GM23338 (cell line): ENCODE measurements around the gene SPNS3. TPM values are rescaled to one million over a fixed set of nuclear protein-coding genes. Genes with fewer than 3 reads are reported as not detected.
A peak's percentile ranks its signal among the peaks of the same experiment; 100 is the strongest.

ENCODE experiments used
- ATAC-seq: fragments of 200-7000 bp; cut with Tn5 transposase; 3 replicates; pipeline ENCODE4 v1.9.1; 2020
- DNase-seq: peaks from one replicate; pipeline ENCODE4 v3.0.0-alpha.2; 2015; ENCODE audit warnings: low spot score
- H2AFZ ChIP-seq: fragments of 200-600 bp; sonication (generic); 2 replicates; pipeline ENCODE4 v1.8.0; 2016; ENCODE audit warnings: antibody characterized with exemption, mild to moderate bottlenecking, moderate library complexity
- H3F3A ChIP-seq: fragments of 200-600 bp; sonication (generic); replicated peaks from 2 replicates; pipeline ENCODE4 v1.8.0; 2017; ENCODE audit warnings: antibody characterized with exemption, mixed run types, low read depth
- H3K27ac ChIP-seq: fragments of 200-600 bp; sonication (generic); 2 replicates; pipeline ENCODE4 v1.6.1; 2016; ENCODE audit warnings: low read depth
- H3K27me3 ChIP-seq: fragments of 200-600 bp; sonication (generic); 2 replicates; pipeline ENCODE4 v1.8.0; 2016; ENCODE audit warnings: mild to moderate bottlenecking, mixed run types, moderate library complexity; ENCODE audit not compliant: insufficient read depth
- H3K36me3 ChIP-seq: fragments of 200-600 bp; sonication (generic); 2 replicates; pipeline ENCODE4 v1.8.0; 2016; ENCODE audit warnings: mild to moderate bottlenecking; ENCODE audit not compliant: insufficient read depth
- H3K4me1 ChIP-seq: fragments of 200-600 bp; sonication (generic); 2 replicates; pipeline ENCODE4 v1.8.0; 2016; ENCODE audit warnings: mild to moderate bottlenecking, moderate library complexity; ENCODE audit not compliant: insufficient read depth
- H3K4me2 ChIP-seq: fragments of 200-600 bp; sonication (generic); 2 replicates; pipeline ENCODE4 v1.7.1; 2017; ENCODE audit warnings: mixed run types
- H3K4me3 ChIP-seq: fragments of 200-600 bp; sonication (generic); 2 replicates; pipeline ENCODE4 v1.6.1; 2016; ENCODE audit warnings: mixed run types
- H3K79me2 ChIP-seq: fragments of 200-600 bp; sonication (generic); replicated peaks from 2 replicates; pipeline ENCODE4 v1.8.0; 2017; ENCODE audit warnings: mild to moderate bottlenecking; ENCODE audit not compliant: insufficient read depth
- H3K9me2 ChIP-seq: fragments of 200-600 bp; sonication (generic); 2 replicates; pipeline ENCODE4 v1.8.0; 2017; ENCODE audit not compliant: insufficient read depth
- H4K20me1 ChIP-seq: fragments of 200-600 bp; sonication (generic); replicated peaks from 2 replicates; pipeline ENCODE4 v1.8.0; 2017; ENCODE audit warnings: mild to moderate bottlenecking; ENCODE audit not compliant: insufficient read depth
- H3K27ac Mint-ChIP-seq: 2 replicates; pipeline ENCODE4 v1.8.0; 2020; ENCODE audit warnings: inconsistent platforms, mild to moderate bottlenecking, moderate library complexity, mixed read lengths
- H3K27me3 Mint-ChIP-seq: 3 replicates; pipeline ENCODE4 v1.8.0; 2022; ENCODE audit warnings: low read depth, mild to moderate bottlenecking, moderate library complexity, mixed read lengths, inconsistent platforms; ENCODE audit not compliant: insufficient read depth, poor library complexity
- H3K36me3 Mint-ChIP-seq: 3 replicates; pipeline ENCODE4 v1.8.0; 2021; ENCODE audit warnings: low read depth, mild to moderate bottlenecking, inconsistent platforms, moderate library complexity, mixed read lengths
- H3K4me1 Mint-ChIP-seq: 3 replicates; pipeline ENCODE4 v1.8.0; 2020; ENCODE audit warnings: mild to moderate bottlenecking, inconsistent platforms, mixed read lengths
- H3K4me3 Mint-ChIP-seq: 3 replicates; pipeline ENCODE4 v1.8.0; 2021; ENCODE audit warnings: moderate library complexity, mild to moderate bottlenecking, inconsistent platforms, mixed read lengths
- H3K9me3 Mint-ChIP-seq: 3 replicates; pipeline ENCODE4 v1.8.0; 2020; ENCODE audit warnings: moderate library complexity, mild to moderate bottlenecking, inconsistent platforms, mixed read lengths
- CREB1 ChIP-seq: fragments of 250-450 bp; sonication (Bioruptor Pico); IDR thresholded peaks from 2 replicates; pipeline ENCODE4 v1.5.0; 2020; ENCODE audit warnings: low read depth, mild to moderate bottlenecking, moderate library complexity
- EZH2phosphoT487 ChIP-seq: fragments of 200-600 bp; sonication (generic); IDR thresholded peaks from one replicate; pipeline ENCODE4 v1.8.1; 2018; ENCODE audit warnings: antibody characterized with exemption; ENCODE audit not compliant: unreplicated experiment
- POLR2AphosphoS5 ChIP-seq: IDR thresholded peaks from 2 replicates; pipeline ENCODE4 v1.6.1; 2016; ENCODE audit warnings: antibody characterized with exemption, low read depth
- ZNF331 ChIP-seq: fragments of 250-450 bp; sonication (Bioruptor Pico); IDR thresholded peaks from 2 replicates; pipeline ENCODE4 v1.5.0; 2020; ENCODE audit warnings: low read depth, mild to moderate bottlenecking, moderate library complexity
- polyA plus RNA-seq: library from polyadenylated mRNA; unstranded; fragments of >200 nt; fragmentation: Nextera tagmentation; extraction: Ambion mirVana; gene quantifications from 2 replicates; pipeline ENCODE4 v1.2.1, GENCODE V29; 2016
- total RNA-seq: library from RNA; depleted of rRNA; stranded (reverse); fragments of >200 nt; shearing (Covaris generic); gene quantifications from 2 replicates; pipeline ENCODE4 v1.2.3, GENCODE V29; 2014
- TF ChIP-seq, protein P1 (sequence below): IDR thresholded peaks from one replicate; pipeline ENCODE4 v1.6.1; 2018; ENCODE audit warnings: antibody characterized with exemption; ENCODE audit not compliant: unreplicated experiment
- TF ChIP-seq, protein P2 (sequence below), 2 experiments: fragments of 200-600 bp in 1 of 2; sonication (generic) in 1 of 2; conservative IDR thresholded peaks; 2 replicates each; pipeline versions ENCODE4 v1.5.1 to v1.6.1; 2016 to 2017; ENCODE audit warnings: antibody characterized with exemption in 2 of 2, low read depth in 2 of 2, mild to moderate bottlenecking in 2 of 2, moderate library complexity in 1 of 2
- TF ChIP-seq, protein P3 (sequence below): IDR thresholded peaks from 2 replicates; pipeline ENCODE4 v1.6.1; 2016; ENCODE audit warnings: antibody characterized with exemption

SPNS3 gene
- total and polyA plus RNA-seq, 2 experiments from 2014 or later, result not detected

DNA sequence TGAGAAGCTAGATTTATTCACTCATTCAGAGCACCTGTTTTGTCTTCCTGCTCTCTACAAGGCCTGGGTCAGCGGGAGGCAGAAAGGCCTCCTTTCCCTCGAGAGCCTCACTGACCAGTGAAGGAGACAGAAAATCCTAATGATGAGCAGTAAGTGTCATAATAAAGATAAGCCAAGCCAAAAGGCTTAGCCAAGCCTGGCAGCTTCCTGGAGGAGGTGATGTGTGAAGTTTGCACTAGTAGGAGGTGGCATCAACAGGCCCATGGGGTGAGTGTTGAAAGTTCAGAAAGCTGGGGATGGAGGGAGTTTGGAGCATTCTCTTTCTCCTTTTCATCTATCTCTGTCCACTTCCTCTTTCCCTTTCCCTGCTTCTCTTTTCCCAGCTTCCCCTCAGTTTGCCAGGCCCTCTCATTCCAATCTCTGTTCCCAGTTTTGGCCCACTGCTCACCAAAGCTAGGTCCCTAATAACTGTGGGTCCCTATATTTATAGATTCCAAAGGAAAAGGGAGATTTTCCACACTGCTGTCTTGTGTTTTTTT lies 16.5 kb upstream of the SPNS3 start:
- no peak for ATAC-seq
- Histone ChIP-seq H4K20me1 (no peaks in the 10 kb centered on the region), H3K4me3 (no peak overlapping the region), H3K27ac (no peak overlapping the region), H3K4me2 (no peak overlapping the region), H3F3A (peaks cover 3% of the 10 kb centered on the region; the same call in 1 of the 2 replicates), H3K79me2 (no peaks in the 10 kb centered on the region), H3K9me2 (no peaks in the 10 kb centered on the region), H2AFZ (no peak overlapping the region), H3K36me3 (no peaks in the 10 kb centered on the region), H3K27me3 (no peaks in the 10 kb centered on the region), H3K4me1 (peaks cover 6% of the 10 kb centered on the region; the same call in 1 of the 2 replicates)
- Mint-ChIP-seq H3K36me3 (no peaks in the 10 kb centered on the region), H3K9me3 (peaks cover 2% of the 10 kb centered on the region; the same call in 1 of the 3 replicates), H3K4me1 (peaks cover 4% of the 10 kb centered on the region; the same call in 2 of the 3 replicates), H3K27ac (no peak overlapping the region), H3K27me3 (peaks cover 11% of the 10 kb centered on the region), H3K4me3 (no peak overlapping the region)
- TF ChIP-seq POLR2AphosphoS5 (no peak), EZH2phosphoT487 (no peak), ZNF331 (CRISPR knock-in tag) (no peak)
- TF ChIP-seq, protein P1, sequence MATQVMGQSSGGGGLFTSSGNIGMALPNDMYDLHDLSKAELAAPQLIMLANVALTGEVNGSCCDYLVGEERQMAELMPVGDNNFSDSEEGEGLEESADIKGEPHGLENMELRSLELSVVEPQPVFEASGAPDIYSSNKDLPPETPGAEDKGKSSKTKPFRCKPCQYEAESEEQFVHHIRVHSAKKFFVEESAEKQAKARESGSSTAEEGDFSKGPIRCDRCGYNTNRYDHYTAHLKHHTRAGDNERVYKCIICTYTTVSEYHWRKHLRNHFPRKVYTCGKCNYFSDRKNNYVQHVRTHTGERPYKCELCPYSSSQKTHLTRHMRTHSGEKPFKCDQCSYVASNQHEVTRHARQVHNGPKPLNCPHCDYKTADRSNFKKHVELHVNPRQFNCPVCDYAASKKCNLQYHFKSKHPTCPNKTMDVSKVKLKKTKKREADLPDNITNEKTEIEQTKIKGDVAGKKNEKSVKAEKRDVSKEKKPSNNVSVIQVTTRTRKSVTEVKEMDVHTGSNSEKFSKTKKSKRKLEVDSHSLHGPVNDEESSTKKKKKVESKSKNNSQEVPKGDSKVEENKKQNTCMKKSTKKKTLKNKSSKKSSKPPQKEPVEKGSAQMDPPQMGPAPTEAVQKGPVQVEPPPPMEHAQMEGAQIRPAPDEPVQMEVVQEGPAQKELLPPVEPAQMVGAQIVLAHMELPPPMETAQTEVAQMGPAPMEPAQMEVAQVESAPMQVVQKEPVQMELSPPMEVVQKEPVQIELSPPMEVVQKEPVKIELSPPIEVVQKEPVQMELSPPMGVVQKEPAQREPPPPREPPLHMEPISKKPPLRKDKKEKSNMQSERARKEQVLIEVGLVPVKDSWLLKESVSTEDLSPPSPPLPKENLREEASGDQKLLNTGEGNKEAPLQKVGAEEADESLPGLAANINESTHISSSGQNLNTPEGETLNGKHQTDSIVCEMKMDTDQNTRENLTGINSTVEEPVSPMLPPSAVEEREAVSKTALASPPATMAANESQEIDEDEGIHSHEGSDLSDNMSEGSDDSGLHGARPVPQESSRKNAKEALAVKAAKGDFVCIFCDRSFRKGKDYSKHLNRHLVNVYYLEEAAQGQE, result no peak
- DNase-seq, result no peak

DNA sequence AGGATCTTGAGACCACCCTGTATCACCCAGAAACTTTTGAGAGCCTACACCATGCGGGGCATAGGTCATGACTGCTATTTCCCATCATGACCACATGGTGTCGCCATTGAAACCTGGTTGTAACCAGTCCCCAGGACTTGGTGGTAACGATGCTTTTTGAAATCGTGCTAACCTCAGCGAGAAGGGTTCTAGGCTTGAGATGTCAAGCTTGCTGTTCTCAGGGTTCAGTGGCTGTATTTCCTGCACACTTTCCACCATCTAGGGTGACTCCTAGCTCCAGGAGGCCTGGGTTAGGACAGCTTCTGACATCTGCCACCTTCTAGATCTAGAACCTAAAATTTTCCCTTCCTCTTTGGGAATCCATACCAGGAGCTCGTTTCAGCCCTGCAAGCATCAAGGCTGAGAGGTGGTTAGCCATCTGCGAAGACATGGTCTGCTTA lies 13.0 kb upstream of the SPNS3 start:
- ATAC-seq (peak; percentile 91), DNase-seq (peak; percentile 90)
- Histone ChIP-seq H2AFZ (peak overlapping the region; percentile 82), H3K79me2 (no peaks in the 10 kb centered on the region), H3K27ac (no peak overlapping the region), H3K4me3 (no peak overlapping the region), H3K4me1 (no peaks in the 10 kb centered on the region), H3K4me2 (no peak overlapping the region), H3F3A (0 out of 2 replicates have a peak, but pooled peaks cover 3% of the 10 kb centered on the region), H3K9me2 (no peaks in the 10 kb centered on the region), H4K20me1 (no peaks in the 10 kb centered on the region), H3K36me3 (no peaks in the 10 kb centered on the region), H3K27me3 (no peaks in the 10 kb centered on the region)
- no peaks in the 10 kb centered on the region for H3K4me1 Mint-ChIP-seq
- no peak for TF ChIP-seq CREB1 (CRISPR knock-in tag)
- TF ChIP-seq, protein P2, sequence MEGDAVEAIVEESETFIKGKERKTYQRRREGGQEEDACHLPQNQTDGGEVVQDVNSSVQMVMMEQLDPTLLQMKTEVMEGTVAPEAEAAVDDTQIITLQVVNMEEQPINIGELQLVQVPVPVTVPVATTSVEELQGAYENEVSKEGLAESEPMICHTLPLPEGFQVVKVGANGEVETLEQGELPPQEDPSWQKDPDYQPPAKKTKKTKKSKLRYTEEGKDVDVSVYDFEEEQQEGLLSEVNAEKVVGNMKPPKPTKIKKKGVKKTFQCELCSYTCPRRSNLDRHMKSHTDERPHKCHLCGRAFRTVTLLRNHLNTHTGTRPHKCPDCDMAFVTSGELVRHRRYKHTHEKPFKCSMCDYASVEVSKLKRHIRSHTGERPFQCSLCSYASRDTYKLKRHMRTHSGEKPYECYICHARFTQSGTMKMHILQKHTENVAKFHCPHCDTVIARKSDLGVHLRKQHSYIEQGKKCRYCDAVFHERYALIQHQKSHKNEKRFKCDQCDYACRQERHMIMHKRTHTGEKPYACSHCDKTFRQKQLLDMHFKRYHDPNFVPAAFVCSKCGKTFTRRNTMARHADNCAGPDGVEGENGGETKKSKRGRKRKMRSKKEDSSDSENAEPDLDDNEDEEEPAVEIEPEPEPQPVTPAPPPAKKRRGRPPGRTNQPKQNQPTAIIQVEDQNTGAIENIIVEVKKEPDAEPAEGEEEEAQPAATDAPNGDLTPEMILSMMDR (conservative IDR thresholded peaks at IDR 0.05; ENCODE audit: low read depth in 2 of 2), result peak; percentile 92 to 98
- TF ChIP-seq, protein P1, result no peak
- TF ChIP-seq, protein P3, sequence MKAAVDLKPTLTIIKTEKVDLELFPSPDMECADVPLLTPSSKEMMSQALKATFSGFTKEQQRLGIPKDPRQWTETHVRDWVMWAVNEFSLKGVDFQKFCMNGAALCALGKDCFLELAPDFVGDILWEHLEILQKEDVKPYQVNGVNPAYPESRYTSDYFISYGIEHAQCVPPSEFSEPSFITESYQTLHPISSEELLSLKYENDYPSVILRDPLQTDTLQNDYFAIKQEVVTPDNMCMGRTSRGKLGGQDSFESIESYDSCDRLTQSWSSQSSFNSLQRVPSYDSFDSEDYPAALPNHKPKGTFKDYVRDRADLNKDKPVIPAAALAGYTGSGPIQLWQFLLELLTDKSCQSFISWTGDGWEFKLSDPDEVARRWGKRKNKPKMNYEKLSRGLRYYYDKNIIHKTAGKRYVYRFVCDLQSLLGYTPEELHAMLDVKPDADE, result no peak
- no peak overlapping the region for H3K27ac Mint-ChIP-seq
- H3K9me3 Mint-ChIP-seq, result peaks cover 2% of the 10 kb centered on the region; the same call in 1 of the 3 replicates
- no peaks in the 10 kb centered on the region for H3K36me3 Mint-ChIP-seq
- H3K4me3 Mint-ChIP-seq, result no peak overlapping the region
- peaks cover 11% of the 10 kb centered on the region for H3K27me3 Mint-ChIP-seq
